GM06990 (cell line): ENCODE measurements around the gene DOCK7.
A peak's percentile ranks its signal among the peaks of the same experiment; 100 is the strongest.

Source experiments
- DNase-seq: peaks from one replicate; pipeline ENCODE4 v3.0.0-alpha.2; 2011; ENCODE audit not compliant: insufficient read length; ENCODE audit errors: extremely low read depth
- H3K27me3 ChIP-seq: replicated peaks from 2 replicates; pipeline ENCODE4 v1.6.0; 2011; ENCODE audit warnings: low read length; ENCODE audit not compliant: control insufficient read depth, insufficient read depth
- H3K36me3 ChIP-seq: 2 replicates; pipeline ENCODE4 v1.5.1; 2011; ENCODE audit warnings: low read length; ENCODE audit not compliant: control insufficient read depth, insufficient read depth
- H3K4me3 ChIP-seq: replicated peaks from 2 replicates; pipeline ENCODE4 v1.5.1; 2011; ENCODE audit warnings: low read depth, mild to moderate bottlenecking, control low read depth, low read length
- TF ChIP-seq, protein P1 (sequence below): IDR thresholded peaks from 2 replicates; pipeline ENCODE4 v1.5.1; 2011; ENCODE audit warnings: low read length, control low read depth, mild to moderate bottlenecking, inconsistent platforms; ENCODE audit not compliant: insufficient read depth, poor library complexity, severe bottlenecking

The DOCK7 gene

DNA sequence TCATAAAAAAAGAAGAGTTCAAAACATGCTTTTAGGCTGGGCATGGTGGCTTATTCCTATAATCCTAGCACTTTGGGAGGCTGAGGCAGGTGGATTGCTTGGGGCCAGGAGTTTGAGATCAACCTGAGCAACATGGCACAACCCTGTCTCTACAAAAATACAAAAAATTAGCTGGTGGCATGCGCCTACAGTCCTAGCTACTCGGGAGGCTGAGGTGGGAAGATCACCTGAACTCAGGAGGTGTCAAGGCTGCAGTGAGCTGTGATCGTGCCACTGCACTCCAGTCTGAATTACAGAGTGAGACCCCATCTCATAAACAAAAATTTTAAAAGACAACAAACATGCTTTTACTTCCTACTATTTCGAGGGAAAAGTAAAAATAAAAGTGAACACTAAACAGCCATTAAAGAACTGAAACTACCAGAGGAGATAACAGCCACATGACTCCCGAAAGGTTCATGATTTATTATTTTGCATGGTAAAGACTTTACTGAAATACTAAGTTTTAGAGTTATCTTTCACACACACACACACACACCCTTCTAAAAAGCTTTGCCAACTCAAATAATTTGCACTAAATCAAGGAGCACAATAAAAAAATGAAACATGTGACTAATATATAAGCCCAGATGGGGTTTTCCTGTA lies 203.2 kb downstream of the DOCK7 start:
- Histone ChIP-seq H3K36me3 (no peaks in the 10 kb centered on the region), H3K27me3 (no peaks in the 10 kb centered on the region), H3K4me3 (peak overlapping the region; percentile 22; the same call in 1 of the 2 replicates)
- TF ChIP-seq, protein P1, sequence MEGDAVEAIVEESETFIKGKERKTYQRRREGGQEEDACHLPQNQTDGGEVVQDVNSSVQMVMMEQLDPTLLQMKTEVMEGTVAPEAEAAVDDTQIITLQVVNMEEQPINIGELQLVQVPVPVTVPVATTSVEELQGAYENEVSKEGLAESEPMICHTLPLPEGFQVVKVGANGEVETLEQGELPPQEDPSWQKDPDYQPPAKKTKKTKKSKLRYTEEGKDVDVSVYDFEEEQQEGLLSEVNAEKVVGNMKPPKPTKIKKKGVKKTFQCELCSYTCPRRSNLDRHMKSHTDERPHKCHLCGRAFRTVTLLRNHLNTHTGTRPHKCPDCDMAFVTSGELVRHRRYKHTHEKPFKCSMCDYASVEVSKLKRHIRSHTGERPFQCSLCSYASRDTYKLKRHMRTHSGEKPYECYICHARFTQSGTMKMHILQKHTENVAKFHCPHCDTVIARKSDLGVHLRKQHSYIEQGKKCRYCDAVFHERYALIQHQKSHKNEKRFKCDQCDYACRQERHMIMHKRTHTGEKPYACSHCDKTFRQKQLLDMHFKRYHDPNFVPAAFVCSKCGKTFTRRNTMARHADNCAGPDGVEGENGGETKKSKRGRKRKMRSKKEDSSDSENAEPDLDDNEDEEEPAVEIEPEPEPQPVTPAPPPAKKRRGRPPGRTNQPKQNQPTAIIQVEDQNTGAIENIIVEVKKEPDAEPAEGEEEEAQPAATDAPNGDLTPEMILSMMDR: no peak
- no peak for DNase-seq

GRCh38 chr1:62481681-62482080 lies 206.5 kb downstream of the DOCK7 start:
- no peak for DNase-seq
- TF ChIP-seq, protein P1: no peak
- Histone ChIP-seq H3K36me3 (no peaks in the 10 kb centered on the region), H3K27me3 (no peaks in the 10 kb centered on the region), H3K4me3 (no peak overlapping the region)

DNA sequence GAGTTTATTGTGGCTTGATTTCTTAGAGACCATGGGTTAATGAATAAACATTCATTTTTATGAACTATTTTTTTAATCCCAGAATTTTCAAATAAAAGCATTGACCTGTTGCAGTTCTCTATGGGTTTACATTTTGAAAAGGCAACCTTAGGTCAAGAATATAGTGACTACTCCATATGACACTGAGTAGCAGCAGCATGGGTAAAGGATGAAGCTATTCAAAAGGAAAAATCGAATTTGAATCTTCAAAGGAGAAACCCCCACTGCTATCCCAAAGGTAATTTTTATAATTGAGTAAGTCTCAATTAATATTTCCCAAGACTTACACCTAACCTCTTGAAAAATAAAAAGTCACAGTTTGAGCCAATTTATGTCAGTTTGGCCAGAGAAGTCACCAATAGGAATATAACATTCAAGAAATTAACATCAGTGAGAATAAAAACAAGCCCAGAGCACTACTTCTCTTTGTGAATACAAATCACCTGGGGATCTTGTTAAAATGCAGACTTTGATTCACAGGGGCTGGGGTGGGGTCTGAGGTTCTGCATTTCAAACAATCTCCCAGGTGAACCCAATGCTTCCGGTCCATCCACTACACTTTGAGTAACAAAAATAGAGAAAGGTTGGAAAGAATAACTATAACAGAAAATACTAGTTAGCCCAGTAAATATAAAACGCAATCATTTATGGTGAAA lies 211.5 kb downstream of the DOCK7 start:
- no peaks in the 10 kb centered on the region; the same call in 1 of the 2 replicates for H3K36me3 ChIP-seq
- H3K4me3 ChIP-seq: no peak overlapping the region
- DNase-seq: no peak
- no peaks in the 10 kb centered on the region for H3K27me3 ChIP-seq
- TF ChIP-seq, protein P1: no peak

DNA sequence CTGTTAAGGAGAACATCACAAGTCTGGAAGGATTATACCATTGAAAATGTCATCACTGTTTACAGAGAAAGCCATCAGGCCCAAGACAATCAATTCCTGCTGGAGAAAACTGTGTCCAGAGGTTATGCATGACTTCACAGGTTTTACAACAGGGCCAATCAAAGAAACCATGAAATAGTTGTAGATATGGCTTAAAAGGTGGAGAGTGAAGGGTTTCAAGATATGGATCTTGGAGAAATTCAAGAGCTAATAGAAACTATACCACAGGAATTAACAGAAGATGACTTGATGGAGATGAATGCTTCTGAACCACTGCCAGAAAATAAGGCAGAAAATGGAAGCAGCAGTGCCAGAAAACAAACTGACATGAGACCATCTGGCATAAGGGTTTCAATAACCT lies 221.1 kb downstream of the DOCK7 start:
- Histone ChIP-seq H3K4me3 (no peak overlapping the region), H3K36me3 (peaks cover 1% of the 10 kb centered on the region; the same call in 1 of the 2 replicates), H3K27me3 (no peaks in the 10 kb centered on the region)
- DNase-seq: no peak
- TF ChIP-seq, protein P1: no peak

DNA sequence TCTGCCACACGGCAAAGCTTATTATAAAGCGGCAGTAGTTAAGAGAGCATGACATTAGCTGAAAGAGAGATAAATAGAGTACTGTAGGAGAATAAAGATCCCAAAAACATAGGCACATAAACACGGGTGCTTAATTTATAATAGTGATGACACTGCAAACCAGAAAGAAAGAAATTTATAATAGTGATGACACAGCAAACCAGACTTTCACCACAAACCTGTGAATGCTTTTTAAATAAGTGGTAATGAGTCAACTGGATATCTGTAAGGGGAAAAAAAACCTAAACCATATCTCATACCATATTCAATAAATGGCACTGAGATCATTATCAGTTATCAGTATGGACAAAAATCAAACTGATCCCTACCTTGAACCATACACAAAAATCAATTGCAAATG lies 225.8 kb downstream of the DOCK7 start:
- TF ChIP-seq, protein P1: no peak
- no peak for DNase-seq
- Histone ChIP-seq H3K4me3 (no peak overlapping the region), H3K27me3 (no peaks in the 10 kb centered on the region), H3K36me3 (no peaks in the 10 kb centered on the region)

DNA sequence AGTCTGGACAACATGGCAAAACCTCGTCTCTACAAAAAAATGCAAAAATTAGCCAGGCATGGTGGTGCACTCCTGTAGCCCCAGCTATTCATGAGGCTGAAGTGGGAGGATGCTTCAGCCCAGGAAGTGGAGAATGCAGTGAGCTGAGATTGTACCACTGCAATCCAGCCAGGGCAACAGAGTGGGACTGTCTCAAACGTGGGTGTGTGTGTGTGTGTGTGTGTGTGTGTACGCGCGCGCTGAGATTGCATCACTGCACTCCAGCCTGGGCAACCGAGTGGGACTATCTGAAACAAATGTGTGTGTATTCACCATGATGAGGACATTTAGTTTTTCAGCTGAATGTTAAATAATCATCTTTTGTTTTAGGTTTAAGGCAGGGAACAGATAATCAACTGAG lies 230.2 kb downstream of the DOCK7 start:
- no peak for DNase-seq
- TF ChIP-seq, protein P1: no peak
- Histone ChIP-seq H3K4me3 (no peak overlapping the region), H3K27me3 (no peaks in the 10 kb centered on the region), H3K36me3 (no peaks in the 10 kb centered on the region; the same call in 1 of the 2 replicates)
